Amygdala (tissue), 56 donors: Measurements from ENCODE around the gene ELF5.

Experiments used
- DNase-seq, 56 donors: peaks; one replicate each; lab custom pipeline; 2025; lab: John Stamatoyannopoulos, UW

ELF5 gene

DNA sequence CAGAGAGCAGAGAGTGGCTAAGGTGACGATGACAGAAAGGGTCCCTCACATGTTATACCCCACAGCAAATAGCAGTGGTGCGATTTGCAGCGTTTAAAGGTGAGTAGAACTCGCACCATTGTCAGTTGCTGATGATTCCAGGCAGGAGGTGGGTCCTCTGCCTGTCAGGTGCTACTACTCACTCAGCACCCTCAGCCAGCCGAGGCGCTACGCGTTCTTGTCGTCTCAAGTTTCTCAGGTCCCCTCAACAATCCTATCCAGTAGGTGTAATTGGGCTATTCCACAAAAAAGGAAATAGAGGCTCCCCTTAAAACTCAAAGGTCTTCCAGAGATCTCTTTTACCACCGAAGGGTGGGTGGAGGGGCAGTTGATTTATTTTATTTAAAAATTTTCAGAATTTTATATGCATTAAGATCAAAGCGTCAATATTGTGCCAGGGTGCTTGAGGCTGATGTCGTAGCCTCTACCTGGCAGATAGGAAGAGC is 18.3 kb downstream of the ELF5 start:
- no peak for DNase-seq

DNA sequence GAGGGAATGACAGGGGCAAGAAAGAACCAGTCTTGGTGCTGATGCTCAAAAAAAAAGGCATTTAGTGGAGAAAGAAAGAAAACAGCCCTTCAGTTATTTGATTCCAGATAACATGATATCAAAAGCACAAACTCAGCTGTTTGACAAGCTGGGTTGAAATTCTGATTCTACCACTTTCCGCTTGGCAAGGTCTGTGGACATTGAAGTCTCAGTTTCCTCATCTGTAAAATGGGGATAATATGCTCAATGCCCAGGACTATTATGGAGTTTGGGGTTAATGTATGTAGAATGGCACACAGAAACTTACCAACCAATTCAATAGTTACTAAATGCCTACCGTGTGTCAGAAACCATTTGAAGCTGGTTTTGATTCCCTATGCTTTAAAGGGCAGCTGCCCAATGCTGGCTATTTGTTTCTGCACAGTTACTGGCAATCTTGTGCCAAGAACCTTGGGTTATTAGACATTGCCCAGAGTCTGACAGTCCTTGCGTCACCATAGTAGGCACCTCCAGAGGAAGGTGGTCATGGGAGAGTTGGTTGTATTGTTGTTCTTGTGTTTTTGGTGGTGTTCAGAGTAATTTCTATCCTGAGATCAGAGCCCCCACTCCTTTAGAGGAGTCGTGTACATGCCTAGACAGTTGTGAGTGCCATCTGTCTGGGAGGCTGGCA is 19.5 kb downstream of the ELF5 start:
- no peak for DNase-seq

DNA sequence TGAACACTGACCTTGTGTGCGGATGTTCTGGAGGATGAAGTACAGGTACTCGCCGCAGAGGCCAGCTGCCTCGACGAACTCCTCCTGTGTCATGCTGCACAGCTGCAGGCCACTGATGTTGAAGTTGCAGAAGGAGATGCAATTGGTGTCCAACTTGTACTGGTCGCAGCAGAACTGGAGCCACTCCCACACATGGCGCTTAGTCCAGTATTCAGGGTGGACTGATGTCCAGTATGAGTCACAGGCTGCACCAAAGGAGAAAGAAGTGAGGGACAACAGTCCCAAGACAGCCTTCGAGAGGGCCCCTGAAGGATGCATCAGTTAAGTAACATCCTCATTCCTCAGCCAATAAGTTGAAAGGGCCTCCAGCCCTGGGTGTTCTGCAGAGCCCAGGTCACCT is 20.1 kb downstream of the ELF5 start:
- DNase-seq, result no peak

DNA sequence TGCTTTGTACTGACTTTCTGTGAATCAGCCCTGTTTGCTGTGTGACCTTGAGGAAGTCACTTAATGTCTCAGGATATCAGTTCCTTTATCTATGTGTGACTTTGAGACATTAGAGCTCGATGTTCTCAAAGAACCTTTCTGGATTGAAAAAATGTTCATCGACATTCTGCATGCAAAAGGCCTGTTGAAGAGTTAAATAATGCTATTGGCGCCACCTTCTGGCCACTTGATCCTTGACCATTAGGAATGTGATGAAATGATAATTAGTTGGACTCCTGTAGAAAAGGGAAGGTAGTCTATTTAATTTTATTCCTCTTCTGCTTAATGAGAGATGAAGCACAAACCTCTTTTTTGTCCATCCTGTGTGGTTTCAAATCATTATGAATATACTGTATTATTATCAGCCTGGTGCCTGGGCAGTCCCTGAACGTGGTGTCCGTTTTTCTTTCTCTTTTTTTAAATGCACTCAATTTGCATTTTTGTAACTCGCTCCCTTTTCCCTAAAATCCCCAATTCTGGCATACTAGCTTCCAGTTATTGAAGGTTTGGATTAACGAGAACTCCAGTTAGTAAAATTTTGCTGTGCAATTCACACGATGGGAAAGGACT is 20.7 kb downstream of the ELF5 start:
- peak in 28 of 56 donors; percentile 4 to 85 (median 25) for DNase-seq

DNA sequence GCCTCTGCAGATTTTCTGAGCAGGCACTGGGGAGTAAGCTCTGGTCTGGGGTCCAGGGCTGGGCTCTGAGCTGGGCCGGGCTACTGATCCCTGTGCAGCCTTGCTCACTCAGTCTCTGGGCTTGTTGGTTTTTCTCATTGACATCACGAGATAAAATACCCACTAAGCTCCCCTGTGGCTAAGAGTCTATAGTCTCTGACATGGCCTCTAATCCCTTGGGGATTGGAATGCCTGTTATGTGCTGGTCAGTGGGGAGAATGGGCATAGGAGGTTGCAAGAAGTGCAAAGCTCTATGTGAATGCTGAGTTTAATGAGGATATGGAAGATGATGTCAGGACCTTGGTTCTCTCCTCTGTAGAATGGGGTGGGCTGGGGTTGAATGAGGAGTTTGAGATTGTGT is 23.3 kb downstream of the ELF5 start:
- DNase-seq, result no peak

DNA sequence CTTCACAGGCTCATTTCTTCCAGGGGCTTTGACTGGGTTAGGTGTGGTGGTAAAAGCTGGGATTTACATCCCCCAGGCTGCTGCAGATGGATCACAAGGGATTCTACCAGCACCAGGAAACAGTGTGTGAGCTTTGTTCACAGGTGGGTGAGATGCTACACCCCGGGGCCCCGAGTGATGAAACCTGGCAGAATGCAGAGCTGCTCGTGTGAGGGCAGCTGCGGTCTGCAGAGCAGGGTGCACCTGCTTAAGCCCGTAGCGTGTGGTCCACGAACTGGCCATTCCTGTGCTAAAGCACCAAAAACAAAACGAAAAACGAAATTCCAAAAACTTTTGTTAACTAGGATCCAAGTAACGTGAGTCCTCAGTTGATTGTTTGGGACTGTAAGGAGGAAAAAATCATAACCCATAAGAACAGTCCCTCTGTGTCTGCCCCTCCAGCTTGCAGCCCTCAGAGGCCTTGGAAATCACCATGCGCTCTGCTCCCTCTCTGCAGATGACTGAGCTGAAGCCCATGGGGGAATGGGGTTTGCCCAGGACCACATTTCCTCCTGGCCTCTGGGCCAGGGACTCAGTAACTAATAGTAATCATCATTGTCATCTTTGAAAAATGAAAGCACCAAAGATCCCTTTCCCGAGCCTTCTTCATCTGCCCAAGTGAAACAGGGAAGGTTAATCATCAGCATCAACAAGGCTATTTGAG is 24.6 kb downstream of the ELF5 start:
- DNase-seq, result no peak

DNA sequence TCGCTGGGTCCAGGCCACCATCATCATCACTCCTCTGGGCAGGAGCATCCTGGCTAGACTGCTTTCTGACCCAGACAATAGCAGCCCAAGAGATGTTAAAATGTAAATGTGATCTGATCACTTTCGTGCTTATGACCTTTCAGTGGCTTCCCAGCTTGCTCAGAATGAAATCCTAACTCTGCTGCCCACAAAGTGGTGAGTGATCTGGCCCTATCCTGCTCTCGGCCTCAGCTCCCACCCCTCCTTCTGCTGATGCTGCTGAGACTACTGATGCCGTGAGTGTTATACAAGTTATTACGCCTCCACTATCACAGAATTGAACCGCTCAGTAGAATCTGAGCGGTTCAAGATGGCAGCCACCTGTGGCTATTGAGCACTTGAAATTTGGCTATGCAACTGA is 26.2 kb downstream of the ELF5 start:
- DNase-seq, result no peak

DNA sequence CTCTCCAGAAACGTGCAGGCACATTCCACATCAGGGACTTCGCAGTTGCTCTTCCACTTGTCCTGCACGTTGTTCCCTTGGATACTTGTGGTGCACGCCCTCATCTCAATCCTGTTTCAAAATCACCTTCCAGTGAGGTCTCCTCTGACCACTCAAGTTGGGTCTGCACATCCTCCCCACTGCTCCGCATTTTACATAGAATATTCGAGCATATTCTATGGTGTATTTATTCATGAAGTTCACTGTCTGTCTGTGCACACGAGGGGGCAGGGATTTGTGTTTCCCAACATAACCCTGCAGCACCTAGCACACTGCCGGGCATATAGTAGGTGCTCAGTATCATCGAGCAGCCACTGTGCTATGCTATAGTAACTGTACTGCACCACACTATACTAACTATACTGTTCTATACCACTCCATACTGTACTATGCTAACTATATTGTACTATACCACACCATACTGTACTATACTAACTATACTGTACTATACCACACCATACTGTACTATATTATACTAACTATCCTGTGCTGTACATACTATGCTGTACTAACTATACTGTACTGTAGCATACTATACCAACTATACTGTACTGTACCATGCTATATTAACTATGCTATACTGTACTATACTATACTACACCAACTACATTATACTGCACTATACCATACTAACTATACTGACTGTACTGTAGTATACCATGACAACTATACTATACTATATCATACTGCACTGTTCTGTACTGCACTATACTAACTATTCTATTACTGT is 30.3 kb downstream of the ELF5 start:
- no peak for DNase-seq

DNA sequence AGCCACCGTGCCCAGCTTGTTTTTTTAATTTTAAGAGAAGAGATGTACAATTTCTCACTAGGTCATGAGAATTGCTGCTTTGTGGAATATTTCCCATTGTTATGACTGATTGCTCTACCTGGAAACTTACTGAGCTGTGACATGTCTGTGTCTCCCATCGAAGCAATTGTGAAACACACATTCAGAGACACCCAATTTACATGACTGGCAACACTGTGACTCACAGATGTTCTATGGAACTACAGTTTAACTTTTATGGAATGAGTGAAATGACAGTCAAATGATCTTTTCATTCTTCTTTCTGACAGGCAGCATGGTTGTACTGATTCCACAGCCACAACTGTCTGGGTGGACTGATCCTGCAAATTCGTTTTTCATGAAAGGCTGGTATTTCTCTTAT is 32.3 kb downstream of the ELF5 start:
- DNase-seq, result no peak

DNA sequence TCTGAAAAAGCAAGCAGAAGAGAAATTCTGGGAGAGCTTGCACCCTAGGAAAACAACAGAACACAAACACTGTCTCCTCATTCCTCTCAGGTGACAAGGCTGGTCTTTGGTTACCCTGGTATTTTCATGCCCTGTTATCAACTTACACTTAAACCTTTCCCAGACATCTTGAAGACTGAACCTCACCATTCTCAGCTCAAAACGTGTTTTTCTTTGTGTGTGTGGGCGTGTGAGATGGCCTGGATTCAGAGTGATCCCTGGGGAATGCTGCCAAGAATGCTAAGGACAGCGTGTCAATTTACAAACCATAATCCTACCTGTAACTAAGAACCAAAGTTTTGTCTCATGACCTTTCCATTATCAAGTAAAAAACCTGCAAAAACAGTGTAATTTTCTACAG is 33.3 kb downstream of the ELF5 start:
- DNase-seq, result no peak

DNA sequence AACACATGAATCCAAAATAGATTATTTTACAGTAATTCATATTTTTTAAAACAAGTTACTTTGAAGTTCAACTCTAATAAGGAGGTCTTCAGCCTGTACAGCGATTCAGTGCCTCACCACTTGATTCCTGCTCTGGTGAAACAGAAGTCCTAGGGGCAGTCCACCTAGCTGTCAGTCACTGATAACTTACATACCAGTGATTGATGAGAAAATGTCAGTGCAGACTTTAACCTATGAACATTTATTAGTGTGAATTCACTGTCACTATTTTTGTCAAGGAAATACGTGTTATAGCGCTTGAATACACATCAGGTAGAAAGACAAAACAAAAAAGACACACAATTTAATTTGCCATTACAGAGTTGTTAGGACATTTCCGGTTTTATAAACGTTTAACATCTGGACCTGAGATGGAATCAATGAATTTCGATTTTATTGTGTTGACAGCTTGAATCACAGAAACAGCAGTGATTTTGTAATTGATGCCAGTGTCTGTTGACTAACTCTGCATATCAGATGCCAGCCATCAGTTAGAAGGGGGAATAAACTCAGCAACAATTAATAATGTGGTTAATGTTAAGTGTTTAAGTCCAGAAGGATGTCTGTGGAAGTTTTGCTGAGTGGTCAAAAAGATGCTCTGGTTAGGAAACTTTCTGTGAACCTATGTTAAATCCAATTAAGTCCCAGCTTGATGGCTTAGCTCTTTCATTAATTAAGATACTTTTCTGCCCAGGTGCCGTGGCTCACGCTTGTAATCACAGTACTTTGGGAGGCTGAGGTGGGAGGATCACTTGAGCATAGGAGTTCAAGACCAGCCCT is 34.5 kb downstream of the ELF5 start:
- no peak for DNase-seq

DNA sequence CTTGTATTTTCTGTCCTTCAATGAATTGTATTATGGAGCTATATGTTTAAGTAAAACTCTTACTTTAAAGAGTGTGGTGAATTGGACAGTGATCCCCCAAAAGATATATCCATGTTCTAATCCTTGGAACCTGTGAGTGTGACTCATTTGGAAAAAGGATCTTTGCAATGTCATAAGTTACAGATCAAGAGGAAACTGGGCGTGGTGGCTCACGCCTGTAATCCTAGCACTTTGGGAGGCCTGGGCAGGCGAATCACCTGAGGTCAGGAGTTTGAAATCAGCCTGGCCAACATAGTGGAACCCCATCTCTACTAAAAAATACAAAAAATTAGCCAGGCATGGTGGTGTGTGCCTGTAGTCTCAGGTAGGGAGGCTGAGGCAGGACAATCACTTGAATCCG is 36.7 kb downstream of the ELF5 start:
- no peak for DNase-seq

DNA sequence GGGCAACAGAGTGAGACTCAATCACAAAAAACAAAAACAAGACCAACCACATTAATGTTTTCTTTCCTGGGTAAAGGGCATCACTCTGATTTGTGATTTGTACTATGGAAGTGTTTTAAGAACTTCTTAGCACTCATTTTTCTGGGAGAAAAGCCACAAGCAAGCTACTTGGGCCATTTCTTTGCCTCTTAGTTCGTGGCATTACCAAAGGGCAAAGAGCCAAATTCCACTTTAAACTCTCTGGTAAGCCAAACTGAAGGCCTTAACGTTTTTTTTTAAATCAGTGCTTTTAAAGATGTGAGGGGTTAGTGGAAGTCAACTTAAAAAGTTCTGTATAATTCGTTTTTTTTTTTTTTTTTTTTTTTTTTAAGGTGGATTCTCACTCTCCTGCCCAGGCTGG is 37.9 kb downstream of the ELF5 start:
- DNase-seq, result no peak

DNA sequence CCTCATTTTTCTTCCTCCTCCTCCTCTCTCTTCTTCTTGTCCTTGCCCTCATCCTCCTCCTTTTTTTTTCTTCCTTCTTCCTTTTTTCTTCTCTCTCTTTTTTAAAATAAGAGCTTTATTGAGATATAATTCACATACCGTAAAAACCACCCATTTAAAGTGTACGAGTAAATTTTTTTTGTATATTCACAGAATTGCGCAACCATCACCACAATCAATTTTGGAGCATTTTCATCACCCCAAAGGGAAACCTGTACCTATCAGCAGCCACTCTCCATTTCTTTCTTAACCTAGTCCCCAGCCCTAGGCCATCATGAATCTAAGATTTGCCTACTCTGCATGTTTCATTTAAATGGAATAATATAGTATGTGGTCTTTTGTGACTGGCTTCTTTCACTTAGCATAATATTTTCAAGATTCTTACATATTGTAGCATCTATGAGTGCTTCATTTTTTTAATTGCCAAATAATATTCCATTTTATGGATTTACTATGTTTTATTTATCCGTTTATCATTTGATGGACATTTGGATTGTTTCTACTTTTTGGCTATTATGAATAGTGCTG is 39.9 kb downstream of the ELF5 start:
- DNase-seq, result no peak

DNA sequence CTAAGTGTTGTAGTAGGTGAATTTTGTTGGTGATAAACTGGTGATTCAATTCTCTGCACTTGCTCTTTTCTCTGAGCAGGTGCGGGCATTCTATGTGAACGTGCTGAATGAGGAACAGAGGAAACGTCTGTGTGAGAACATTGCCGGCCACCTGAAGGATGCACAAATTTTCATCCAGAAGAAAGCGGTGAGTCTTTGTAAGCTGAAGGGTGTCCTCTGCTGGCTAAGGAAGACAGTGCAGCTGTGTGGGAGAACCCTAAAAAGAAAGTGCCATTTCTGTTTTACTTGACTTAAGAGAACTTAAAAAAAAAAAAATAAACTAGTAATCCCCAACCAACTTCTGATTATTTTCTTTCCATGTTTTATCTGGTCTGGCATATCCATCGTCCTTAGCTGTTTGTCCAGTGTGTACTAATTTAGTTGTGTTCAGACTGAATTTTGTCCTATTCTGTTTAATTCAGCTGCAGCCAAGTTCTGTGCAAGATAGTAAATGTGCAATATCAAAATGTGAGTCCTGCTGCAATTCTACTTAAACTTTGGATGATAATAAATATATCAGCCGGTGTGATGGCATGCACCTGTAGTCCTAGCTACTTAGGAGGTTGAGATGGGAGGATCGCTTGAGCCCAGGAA is 45.3 kb downstream of the ELF5 start:
- peak in 1 of 56 donors; percentile 8 for DNase-seq

DNA sequence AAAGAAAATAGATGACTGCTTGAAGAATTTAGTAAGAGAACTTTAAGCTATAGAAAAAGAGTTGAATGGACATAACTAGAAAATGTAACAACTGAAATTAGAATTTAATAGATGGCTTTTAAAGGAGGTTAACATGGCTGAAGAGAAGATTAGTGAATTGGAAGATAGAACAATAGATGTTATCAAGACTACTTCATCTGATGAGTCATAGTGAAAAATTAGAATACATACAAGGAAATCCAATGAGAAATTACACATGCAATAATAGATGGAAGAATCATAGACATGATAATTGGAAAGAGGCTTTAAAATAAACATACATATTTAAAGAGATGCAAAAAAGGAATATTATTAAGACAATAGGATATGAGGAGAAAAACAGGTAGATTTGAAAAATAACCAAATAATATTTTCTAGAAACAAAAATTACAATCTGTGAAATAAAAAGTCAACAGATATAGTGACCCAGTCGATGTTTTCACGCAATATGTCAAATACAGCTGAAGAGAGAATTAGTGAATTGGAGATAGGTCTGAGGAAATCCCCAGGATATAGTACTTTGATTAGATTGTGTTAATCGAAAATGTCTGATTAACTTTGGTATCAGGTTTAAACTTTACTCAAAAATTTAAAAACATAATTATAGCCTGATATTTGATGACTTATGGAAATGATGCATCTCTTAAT is 46.6 kb downstream of the ELF5 start:
- DNase-seq, result no peak

DNA sequence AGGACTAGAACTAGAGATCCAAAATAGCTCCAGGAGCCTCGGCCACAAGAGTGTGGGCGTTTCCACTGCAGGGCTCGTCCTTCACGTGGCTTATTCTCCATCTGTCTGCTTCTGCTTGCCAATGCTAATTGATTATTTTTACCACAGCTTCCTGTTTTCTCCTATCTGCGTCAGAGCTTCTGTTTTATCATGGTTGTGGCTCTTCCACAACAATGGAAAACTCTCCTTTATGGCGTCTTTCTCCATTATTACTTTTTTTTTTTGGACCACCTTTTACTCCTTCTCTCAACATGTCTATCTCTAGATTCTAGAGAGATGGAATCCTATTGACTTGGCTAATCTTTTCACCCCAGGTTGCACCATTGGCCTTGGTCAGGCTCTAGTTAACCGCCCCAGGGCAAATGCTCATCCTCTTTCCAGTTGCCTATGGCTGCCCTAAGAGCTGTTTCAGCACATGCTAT is 49.0 kb downstream of the ELF5 start:
- DNase-seq, result peak in 8 of 56 donors; percentile 1 to 15 (median 4)

DNA sequence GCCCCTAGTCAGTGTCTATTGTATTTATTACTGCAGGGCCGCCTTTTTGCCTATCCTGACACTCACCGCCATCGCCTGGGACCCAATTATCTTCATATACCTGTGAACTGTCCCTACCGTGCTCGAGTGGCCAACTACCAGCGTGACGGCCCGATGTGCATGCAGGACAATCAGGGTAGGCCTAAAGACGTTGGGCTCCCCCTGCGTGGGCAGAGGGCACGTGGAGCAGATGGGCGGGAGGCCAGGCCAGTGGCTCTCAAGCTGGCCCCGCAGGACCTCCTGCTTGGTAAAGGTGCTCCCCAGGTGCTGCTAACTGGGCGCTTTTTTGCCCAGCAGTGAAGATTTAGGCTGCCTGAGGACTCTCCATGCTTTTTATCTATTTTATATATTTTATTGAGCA is 52.4 kb downstream of the ELF5 start:
- no peak for DNase-seq

DNA sequence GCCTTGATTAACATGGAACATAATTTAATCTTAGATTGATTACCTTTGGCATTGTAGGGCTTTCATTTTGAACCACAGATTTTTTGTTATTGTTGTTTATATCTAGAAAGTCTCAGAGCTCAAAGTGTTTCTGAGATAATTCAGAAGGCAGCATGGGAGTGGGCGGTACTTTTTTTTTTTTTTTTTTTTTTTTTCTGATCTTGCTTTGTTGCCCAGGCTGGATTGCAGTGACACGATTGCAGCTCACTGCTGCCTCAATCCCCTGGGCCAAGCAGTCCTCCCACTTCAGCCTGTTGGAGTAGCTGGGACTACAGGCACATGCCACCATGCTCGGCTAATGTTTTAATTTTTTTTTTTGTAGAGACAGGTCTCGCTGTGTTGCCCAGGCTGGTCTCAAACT is 53.3 kb downstream of the ELF5 start:
- DNase-seq, result no peak
